Thyroid gland (tissue), 4 donors: Measurements from ENCODE around the gene DKKL1.

Experiments used
- POLR2A ChIP-seq, 2 donors: fragments of 450-650 bp; IDR thresholded peaks; one replicate each; pipeline ENCODE4 v1.6.1; 2017; ENCODE audit warnings: antibody characterized with exemption in 2 of 2, mild to moderate bottlenecking in 2 of 2, moderate library complexity in 1 of 2
- TF ChIP-seq, protein P1 (sequence below), 6 experiments: fragments of 200-600 bp in 3 of 6; fragments of 450-650 bp in 3 of 6; sonication (generic) in 3 of 6; IDR thresholded peaks; one replicate each; pipeline ENCODE4 v1.5.1; 2016 to 2019; ENCODE audit warnings: antibody characterized with exemption in 6 of 6, mild to moderate bottlenecking in 2 of 6, inconsistent platforms in 1 of 6, moderate library complexity in 1 of 6

DNA sequence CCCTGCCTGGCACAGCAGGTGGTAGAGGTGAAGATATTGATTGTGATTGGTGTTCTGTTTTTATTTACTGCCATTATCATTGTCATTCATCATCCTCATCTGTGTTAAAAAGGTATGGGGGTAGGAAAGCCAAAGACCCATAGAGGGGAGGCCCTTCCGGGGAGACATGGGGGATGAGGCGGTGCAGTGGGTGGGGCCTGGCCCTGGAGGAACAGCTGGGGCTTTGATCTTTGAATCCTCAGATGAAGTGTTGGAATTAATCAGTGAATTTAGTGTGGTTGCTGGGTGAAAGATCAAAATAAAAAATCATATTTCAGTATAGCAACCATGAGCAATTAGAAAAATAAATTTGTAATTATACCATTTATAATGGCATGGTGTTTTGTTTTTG, 52.1 kb downstream of the DKKL1 start:
- TF ChIP-seq, protein P1, sequence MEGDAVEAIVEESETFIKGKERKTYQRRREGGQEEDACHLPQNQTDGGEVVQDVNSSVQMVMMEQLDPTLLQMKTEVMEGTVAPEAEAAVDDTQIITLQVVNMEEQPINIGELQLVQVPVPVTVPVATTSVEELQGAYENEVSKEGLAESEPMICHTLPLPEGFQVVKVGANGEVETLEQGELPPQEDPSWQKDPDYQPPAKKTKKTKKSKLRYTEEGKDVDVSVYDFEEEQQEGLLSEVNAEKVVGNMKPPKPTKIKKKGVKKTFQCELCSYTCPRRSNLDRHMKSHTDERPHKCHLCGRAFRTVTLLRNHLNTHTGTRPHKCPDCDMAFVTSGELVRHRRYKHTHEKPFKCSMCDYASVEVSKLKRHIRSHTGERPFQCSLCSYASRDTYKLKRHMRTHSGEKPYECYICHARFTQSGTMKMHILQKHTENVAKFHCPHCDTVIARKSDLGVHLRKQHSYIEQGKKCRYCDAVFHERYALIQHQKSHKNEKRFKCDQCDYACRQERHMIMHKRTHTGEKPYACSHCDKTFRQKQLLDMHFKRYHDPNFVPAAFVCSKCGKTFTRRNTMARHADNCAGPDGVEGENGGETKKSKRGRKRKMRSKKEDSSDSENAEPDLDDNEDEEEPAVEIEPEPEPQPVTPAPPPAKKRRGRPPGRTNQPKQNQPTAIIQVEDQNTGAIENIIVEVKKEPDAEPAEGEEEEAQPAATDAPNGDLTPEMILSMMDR (IDR thresholded peaks at IDR 0.05), result no peak
- no peak for TF ChIP-seq POLR2A (IDR thresholded peaks at IDR 0.05)
